ENCODE measurements around the gene UCP2. TPM values are rescaled to one million over a fixed set of nuclear protein-coding genes. Genes with fewer than 3 reads are reported as not detected.

Gene UCP2
- total and polyA plus RNA-seq, 10 of the 15 experiments (the other 5 are each of a cell fraction or from before 2014, with no cell fraction given): 32.9 to 248 (median 154) TPM

- TF ChIP-seq REST (IDR thresholded peaks at IDR 0.05; ENCODE audit: low read depth, low read length) (no peak), NR2C2 (IDR thresholded peaks at IDR 0.05; ENCODE audit: borderline replicate concordance, control insufficient read depth, insufficient read length, low read depth) (no peak), SMC3 (IDR thresholded peaks at IDR 0.05; ENCODE audit: borderline replicate concordance, low read length) (no peak), HDAC6 (IDR thresholded peaks at IDR 0.05; ENCODE audit: unreplicated experiment) (no peak), NFIC (IDR thresholded peaks at IDR 0.05; ENCODE audit: low read depth, low read length) (no peak), TCF3 (IDR thresholded peaks at IDR 0.05; ENCODE audit: borderline replicate concordance, insufficient read depth, low read depth, low read length) (0 out of 2 replicates have a peak, but pooled peaks have one; percentile 60), PAX8 (IDR thresholded peaks at IDR 0.05) (no peak), PML (IDR thresholded peaks at IDR 0.05; ENCODE audit: low read length) (no peak; the same call in 1 of the 2 replicates), NR2F1 (conservative IDR thresholded peaks at IDR 0.05) (no peak; the same call in 1 of the 2 replicates), MTA3 (IDR thresholded peaks at IDR 0.05; ENCODE audit: borderline replicate concordance, low read length) (no peak), ESRRA (IDR thresholded peaks at IDR 0.05; ENCODE audit: low read length) (no peak), NR2C1 (IDR thresholded peaks at IDR 0.05) (no peak), SUZ12 (IDR thresholded peaks at IDR 0.05; ENCODE audit: unreplicated experiment) (no peak), FOXM1 (IDR thresholded peaks at IDR 0.05; ENCODE audit: low read depth, low read length) (no peak), STAT1 (conservative IDR thresholded peaks at IDR 0.05) (no peak)
These were observed at the start of gene UCP2 (continued) for GRCh38 chr11:73982595-73982989.

Measured in GM12878 (cell line).